Neural cell (in vitro differentiated cells): ENCODE measurements around the gene DOCK10.

Experiments used
- EP300 ChIP-seq: fragments of 450-650 bp; conservative IDR thresholded peaks from 2 replicates; pipeline ENCODE4 v1.6.1; 2014; ENCODE audit warnings: antibody characterized with exemption, mild to moderate bottlenecking, moderate library complexity; ENCODE audit not compliant: poor library complexity, severe bottlenecking
- EZH2 ChIP-seq: fragments of 200-600, 300-800 bp; shearing (Covaris generic), sonication (generic); IDR thresholded peaks from 2 replicates; pipeline ENCODE4 v1.6.1; 2014; ENCODE audit warnings: antibody characterized with exemption, low read length, borderline replicate concordance, mild to moderate bottlenecking; ENCODE audit not compliant: insufficient read depth, poor library complexity, severe bottlenecking
- POLR2AphosphoS5 ChIP-seq: IDR thresholded peaks from 2 replicates; pipeline ENCODE4 v1.6.1; 2012
- RAD21 ChIP-seq: fragments of 450-650 bp; conservative IDR thresholded peaks from 2 replicates; pipeline ENCODE4 v1.6.1; 2014; ENCODE audit warnings: antibody characterized with exemption, mild to moderate bottlenecking, moderate library complexity
- TAF1 ChIP-seq: IDR thresholded peaks from 2 replicates; pipeline ENCODE4 v1.6.1; 2012; ENCODE audit warnings: low read depth
- TF ChIP-seq, protein P1 (sequence below): fragments of 450-650 bp; IDR thresholded peaks from 2 replicates; pipeline ENCODE4 v1.5.1; 2014; ENCODE audit warnings: antibody characterized with exemption, mild to moderate bottlenecking, moderate library complexity; ENCODE audit not compliant: poor library complexity, severe bottlenecking
- TF ChIP-seq, protein P2 (sequence below): IDR thresholded peaks from 2 replicates; pipeline ENCODE4 v1.6.1; 2012; ENCODE audit warnings: borderline replicate concordance

DNA sequence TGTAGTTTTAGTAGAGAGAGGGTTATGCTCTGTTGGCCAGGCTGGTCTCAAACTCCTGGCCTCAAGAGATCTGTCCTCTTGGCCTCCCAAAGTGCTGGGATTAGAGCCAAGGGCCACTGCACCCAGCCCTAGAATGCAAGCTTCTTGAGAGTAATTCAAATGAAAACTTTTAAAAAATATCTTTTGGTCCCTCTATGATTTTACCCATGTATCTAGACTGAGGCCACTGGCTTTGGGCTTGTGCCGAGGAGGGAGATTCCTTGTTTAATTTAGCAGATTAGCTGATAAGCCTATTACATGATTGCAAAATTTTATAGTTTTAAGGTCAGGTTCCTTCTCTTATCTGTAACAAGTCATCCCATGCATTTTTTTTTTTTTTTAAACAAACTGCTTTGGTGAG lies 266.6 kb downstream of the DOCK10 start:
- TF ChIP-seq, protein P1, sequence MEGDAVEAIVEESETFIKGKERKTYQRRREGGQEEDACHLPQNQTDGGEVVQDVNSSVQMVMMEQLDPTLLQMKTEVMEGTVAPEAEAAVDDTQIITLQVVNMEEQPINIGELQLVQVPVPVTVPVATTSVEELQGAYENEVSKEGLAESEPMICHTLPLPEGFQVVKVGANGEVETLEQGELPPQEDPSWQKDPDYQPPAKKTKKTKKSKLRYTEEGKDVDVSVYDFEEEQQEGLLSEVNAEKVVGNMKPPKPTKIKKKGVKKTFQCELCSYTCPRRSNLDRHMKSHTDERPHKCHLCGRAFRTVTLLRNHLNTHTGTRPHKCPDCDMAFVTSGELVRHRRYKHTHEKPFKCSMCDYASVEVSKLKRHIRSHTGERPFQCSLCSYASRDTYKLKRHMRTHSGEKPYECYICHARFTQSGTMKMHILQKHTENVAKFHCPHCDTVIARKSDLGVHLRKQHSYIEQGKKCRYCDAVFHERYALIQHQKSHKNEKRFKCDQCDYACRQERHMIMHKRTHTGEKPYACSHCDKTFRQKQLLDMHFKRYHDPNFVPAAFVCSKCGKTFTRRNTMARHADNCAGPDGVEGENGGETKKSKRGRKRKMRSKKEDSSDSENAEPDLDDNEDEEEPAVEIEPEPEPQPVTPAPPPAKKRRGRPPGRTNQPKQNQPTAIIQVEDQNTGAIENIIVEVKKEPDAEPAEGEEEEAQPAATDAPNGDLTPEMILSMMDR = no peak
- no peak for TF ChIP-seq POLR2AphosphoS5
- no peak for TF ChIP-seq TAF1
- TF ChIP-seq RAD21 = no peak
- no peak for TF ChIP-seq EZH2
- TF ChIP-seq, protein P2, sequence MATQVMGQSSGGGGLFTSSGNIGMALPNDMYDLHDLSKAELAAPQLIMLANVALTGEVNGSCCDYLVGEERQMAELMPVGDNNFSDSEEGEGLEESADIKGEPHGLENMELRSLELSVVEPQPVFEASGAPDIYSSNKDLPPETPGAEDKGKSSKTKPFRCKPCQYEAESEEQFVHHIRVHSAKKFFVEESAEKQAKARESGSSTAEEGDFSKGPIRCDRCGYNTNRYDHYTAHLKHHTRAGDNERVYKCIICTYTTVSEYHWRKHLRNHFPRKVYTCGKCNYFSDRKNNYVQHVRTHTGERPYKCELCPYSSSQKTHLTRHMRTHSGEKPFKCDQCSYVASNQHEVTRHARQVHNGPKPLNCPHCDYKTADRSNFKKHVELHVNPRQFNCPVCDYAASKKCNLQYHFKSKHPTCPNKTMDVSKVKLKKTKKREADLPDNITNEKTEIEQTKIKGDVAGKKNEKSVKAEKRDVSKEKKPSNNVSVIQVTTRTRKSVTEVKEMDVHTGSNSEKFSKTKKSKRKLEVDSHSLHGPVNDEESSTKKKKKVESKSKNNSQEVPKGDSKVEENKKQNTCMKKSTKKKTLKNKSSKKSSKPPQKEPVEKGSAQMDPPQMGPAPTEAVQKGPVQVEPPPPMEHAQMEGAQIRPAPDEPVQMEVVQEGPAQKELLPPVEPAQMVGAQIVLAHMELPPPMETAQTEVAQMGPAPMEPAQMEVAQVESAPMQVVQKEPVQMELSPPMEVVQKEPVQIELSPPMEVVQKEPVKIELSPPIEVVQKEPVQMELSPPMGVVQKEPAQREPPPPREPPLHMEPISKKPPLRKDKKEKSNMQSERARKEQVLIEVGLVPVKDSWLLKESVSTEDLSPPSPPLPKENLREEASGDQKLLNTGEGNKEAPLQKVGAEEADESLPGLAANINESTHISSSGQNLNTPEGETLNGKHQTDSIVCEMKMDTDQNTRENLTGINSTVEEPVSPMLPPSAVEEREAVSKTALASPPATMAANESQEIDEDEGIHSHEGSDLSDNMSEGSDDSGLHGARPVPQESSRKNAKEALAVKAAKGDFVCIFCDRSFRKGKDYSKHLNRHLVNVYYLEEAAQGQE = no peak
- TF ChIP-seq EP300 = no peak
